H1 (cell line): ENCODE results near the gene FSD1. TPM values are rescaled to one million over a fixed set of nuclear protein-coding genes. Genes with fewer than 3 reads are reported as not detected.
A peak's percentile ranks its signal among the peaks of the same experiment; 100 is the strongest.

ENCODE experiments used
- KDM4A ChIP-seq: IDR thresholded peaks from one replicate; pipeline ENCODE4 v1.7.1; 2012; ENCODE audit warnings: low read depth, mild to moderate bottlenecking, moderate library complexity, low read length, inconsistent platforms; ENCODE audit not compliant: severe bottlenecking
- PHF8 ChIP-seq: fragments of 200-600 bp; sonication (generic); conservative IDR thresholded peaks from 2 replicates; pipeline ENCODE4 v1.7.1; 2012; ENCODE audit warnings: low read depth, mild to moderate bottlenecking, inconsistent platforms, low read length, moderate library complexity
- polyA plus RNA-seq, 7 experiments: library from polyadenylated mRNA; depleted of rRNA in 3 of 7; stranded (reverse) in 5 of 7; unstranded in 2 of 7; fragments of >200 nt in 5 of 7; fragments of 200-250 nt in 2 of 7; gene quantifications; 1 replicate in 5 of 7; 2 replicates in 1 of 7; 4 replicates in 1 of 7; pipeline versions ENCODE4 v1.2.1 to v1.2.3, GENCODE V29; 2011 to 2013; ENCODE audit warnings: missing spikeins in 2 of 7, mixed read lengths in 2 of 7
- total RNA-seq: library from RNA; stranded (reverse); fragmentation: NEBNext Ultra II Directional; extraction: Animal tissue kit (Norgen Biotek cat#: 25700); gene quantifications from 2 replicates; pipeline ENCODE4 v1.2.1, GENCODE V29; 2021

The FSD1 gene
- total and polyA plus RNA-seq, 2 of the 8 experiments (the other 6 are each of a cell fraction or from before 2014, with no cell fraction given): 58.8 to 181 TPM

- peak; percentile 16 for TF ChIP-seq PHF8
- peak; percentile 40 for TF ChIP-seq KDM4A
- TF ChIP-seq, all 59 proteins: peak for 6
These were observed 39.2 kb downstream of the FSD1 start, which contains the start of gene MPND (continued) for GRCh38 chr19:4343370-4344307.
